H9 (cell line): ENCODE data around the gene BMP8A. TPM values are rescaled to one million over a fixed set of nuclear protein-coding genes. Genes with fewer than 3 reads are reported as not detected.

Source experiments
- DNase-seq: peaks from one replicate; pipeline ENCODE4 v3.0.0-alpha.2; 2017
- H2AFZ ChIP-seq: one replicate; pipeline ENCODE4 v1.6.1; 2013; ENCODE audit warnings: mild to moderate bottlenecking, low read length, control low read depth, moderate library complexity
- H2AK5ac ChIP-seq: 2 replicates; pipeline ENCODE4 v1.6.1; 2013; ENCODE audit warnings: low read length, control low read depth, mixed read lengths; ENCODE audit not compliant: insufficient read length
- H2BK120ac ChIP-seq: one replicate; pipeline ENCODE4 v1.6.1; 2013; ENCODE audit warnings: low read depth, mild to moderate bottlenecking, low read length, control low read depth, inconsistent platforms; ENCODE audit not compliant: poor library complexity, severe bottlenecking
- H2BK12ac ChIP-seq: 2 replicates; pipeline ENCODE4 v1.6.1; 2013; ENCODE audit warnings: low read length, control low read depth, mixed read lengths, low read depth; ENCODE audit not compliant: insufficient read length
- H2BK15ac ChIP-seq: 2 replicates; pipeline ENCODE4 v1.6.1; 2013; ENCODE audit warnings: low read depth, low read length, control low read depth
- H2BK20ac ChIP-seq: one replicate; pipeline ENCODE4 v1.6.1; 2013; ENCODE audit warnings: low read depth, mild to moderate bottlenecking, low read length, control low read depth, inconsistent platforms; ENCODE audit not compliant: poor library complexity, severe bottlenecking
- H2BK5ac ChIP-seq: 2 replicates; pipeline ENCODE4 v1.6.1; 2013; ENCODE audit warnings: low read length, control low read depth, mixed read lengths; ENCODE audit not compliant: insufficient read length
- H3K14ac ChIP-seq: 2 replicates; pipeline ENCODE4 v1.6.1; 2013; ENCODE audit warnings: low read length, control low read depth; ENCODE audit not compliant: insufficient read depth
- H3K18ac ChIP-seq: 2 replicates; pipeline ENCODE4 v1.6.1; 2013; ENCODE audit warnings: low read depth, mild to moderate bottlenecking, mixed read lengths, low read length, control low read depth; ENCODE audit not compliant: insufficient read length
- H3K23ac ChIP-seq: 2 replicates; pipeline ENCODE4 v1.6.1; 2013; ENCODE audit warnings: low read length, control low read depth, mixed read lengths, low read depth; ENCODE audit not compliant: insufficient read length
- H3K23me2 ChIP-seq: 2 replicates; pipeline ENCODE4 v1.6.1; 2013; ENCODE audit warnings: low read depth, mild to moderate bottlenecking, mixed read lengths, low read length, control low read depth; ENCODE audit not compliant: insufficient read length, poor library complexity, severe bottlenecking
- H3K27ac ChIP-seq: 2 replicates; pipeline ENCODE4 v1.5.1; 2013; ENCODE audit warnings: low read length, control low read depth, mixed read lengths, low read depth; ENCODE audit not compliant: insufficient read length
- H3K27me3 ChIP-seq: 2 replicates; pipeline ENCODE4 v1.6.1; 2013; ENCODE audit warnings: low read length, control low read depth, inconsistent platforms; ENCODE audit not compliant: insufficient read depth
- H3K4ac ChIP-seq: 2 replicates; pipeline ENCODE4 v1.6.1; 2013; ENCODE audit warnings: low read depth, mild to moderate bottlenecking, control low read depth, inconsistent platforms, low read length, moderate library complexity
- H3K4me1 ChIP-seq: 2 replicates; pipeline ENCODE4 v1.6.1; 2013; ENCODE audit warnings: low read length, control low read depth, inconsistent platforms; ENCODE audit not compliant: insufficient read depth
- H3K4me2 ChIP-seq: 2 replicates; pipeline ENCODE4 v1.6.1; 2013; ENCODE audit warnings: low read length, control low read depth, mixed read lengths; ENCODE audit not compliant: insufficient read length, insufficient read depth
- H3K56ac ChIP-seq: 2 replicates; pipeline ENCODE4 v1.6.1; 2013; ENCODE audit warnings: low read depth, mild to moderate bottlenecking, mixed read lengths, low read length, control low read depth; ENCODE audit not compliant: insufficient read length
- H3K79me1 ChIP-seq: 2 replicates; pipeline ENCODE4 v1.6.1; 2013; ENCODE audit warnings: low read depth, mild to moderate bottlenecking, moderate library complexity, low read length, control low read depth, inconsistent platforms; ENCODE audit not compliant: insufficient read depth, poor library complexity, severe bottlenecking
- H3K79me2 ChIP-seq: 2 replicates; pipeline ENCODE4 v1.6.1; 2013; ENCODE audit warnings: low read length, control low read depth, inconsistent platforms; ENCODE audit not compliant: insufficient read depth
- H3K9ac ChIP-seq: 2 replicates; pipeline ENCODE4 v1.6.1; 2013; ENCODE audit warnings: low read length, control low read depth, mixed read lengths; ENCODE audit not compliant: insufficient read length; ENCODE audit errors: extremely low read depth
- H3K9me3 ChIP-seq: one replicate; pipeline ENCODE4 v1.6.1; 2013; ENCODE audit warnings: low read depth, low read length, inconsistent platforms; ENCODE audit not compliant: control insufficient read depth
- H3T11ph ChIP-seq: one replicate; pipeline ENCODE4 v1.6.1; 2013; ENCODE audit warnings: mild to moderate bottlenecking, low read length, control low read depth, inconsistent platforms
- H4K20me1 ChIP-seq: one replicate; pipeline ENCODE4 v1.6.1; 2013; ENCODE audit not compliant: control insufficient read depth, insufficient read length, insufficient read depth
- H4K5ac ChIP-seq: 2 replicates; pipeline ENCODE4 v1.6.1; 2013; ENCODE audit warnings: low read depth, mild to moderate bottlenecking, mixed read lengths, low read length, control low read depth; ENCODE audit not compliant: insufficient read length
- H4K8ac ChIP-seq: replicated peaks from 2 replicates; pipeline ENCODE4 v1.6.1; 2013; ENCODE audit warnings: low read length, control low read depth, mixed read lengths, low read depth; ENCODE audit not compliant: insufficient read length
- H4K91ac ChIP-seq: 2 replicates; pipeline ENCODE4 v1.6.1; 2013; ENCODE audit warnings: low read depth, mild to moderate bottlenecking, moderate library complexity, mixed read lengths, low read length, control low read depth; ENCODE audit not compliant: insufficient read length
- H3K27ac Mint-ChIP-seq, 3 experiments: 2 replicates in 2 of 3; 3 replicates in 1 of 3; pipeline ENCODE4 v1.8.0; 2020 to 2021; ENCODE audit warnings: mixed read lengths in 3 of 3, mild to moderate bottlenecking in 1 of 3, moderate library complexity in 1 of 3
- H3K27me3 Mint-ChIP-seq: 2 replicates; pipeline ENCODE4 v1.8.0; 2021; ENCODE audit warnings: low read depth, mild to moderate bottlenecking, moderate library complexity, mixed read lengths
- H3K36me3 Mint-ChIP-seq, 3 experiments: 2 replicates in 2 of 3; 3 replicates in 1 of 3; pipeline ENCODE4 v1.8.0; 2020 to 2021; ENCODE audit warnings: low read depth in 3 of 3, mixed read lengths in 3 of 3; ENCODE audit not compliant: insufficient read depth in 1 of 3
- H3K4me1 Mint-ChIP-seq, 2 experiments: 2 replicates each; pipeline ENCODE4 v1.8.0; 2020; ENCODE audit warnings: mixed read lengths in 2 of 2
- H3K4me3 Mint-ChIP-seq, 2 experiments: 2 replicates in 1 of 2; 3 replicates in 1 of 2; pipeline ENCODE4 v1.8.0; 2020 to 2021; ENCODE audit warnings: mild to moderate bottlenecking in 2 of 2, mixed read lengths in 2 of 2, moderate library complexity in 1 of 2
- H3K9me3 Mint-ChIP-seq, 2 experiments: 2 replicates in 1 of 2; 3 replicates in 1 of 2; pipeline ENCODE4 v1.8.0; 2020; ENCODE audit warnings: mild to moderate bottlenecking in 2 of 2, mixed read lengths in 2 of 2, moderate library complexity in 1 of 2
- CTCF ChIP-seq: fragments of 200-600 bp; sonication (generic); conservative IDR thresholded peaks from 3 replicates; pipeline ENCODE4 v1.8.0; 2021; ENCODE audit warnings: antibody characterized with exemption, mild to moderate bottlenecking
- WGBS: extraction: QIAGEN DNeasy Blood & Tissue Kit; methylation state at CpG from one replicate; pipeline ENCODE4 v1.1.7; 2013; ENCODE audit warnings: missing lambda C conversion rate, low lambda C conversion rate, mixed read lengths; ENCODE audit not compliant: insufficient read length; ENCODE audit errors: extremely low coverage; 5-methylcytosine and 5-hydroxymethylcytosine counted together
- total RNA-seq: library from RNA; stranded (reverse); gene quantifications from 2 replicates; pipeline ENCODE4 v1.2.1, GENCODE V29; 2021

BMP8A gene
- total RNA-seq, 1 experiment from 2014 or later, result 0.52 TPM

DNA sequence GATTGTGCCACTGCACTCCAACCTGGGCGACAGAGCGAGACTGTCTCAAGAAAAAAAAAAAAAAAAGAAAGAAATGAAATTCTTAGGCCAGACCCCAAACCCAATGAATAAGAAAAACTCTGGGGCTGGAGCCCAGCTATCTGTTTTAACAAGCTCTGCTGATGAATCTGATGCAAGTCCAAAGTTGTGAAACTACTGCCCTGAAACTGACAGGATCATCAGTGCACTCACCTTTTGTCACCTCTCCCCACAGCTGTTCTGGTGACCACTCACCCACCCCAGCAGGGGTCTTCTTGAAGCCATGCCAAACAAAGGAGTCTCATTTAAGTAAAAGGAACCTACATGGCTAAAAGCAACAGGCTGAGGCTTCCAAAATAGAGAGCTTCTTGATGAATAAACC, 76.8 kb downstream of the BMP8A start:
- peaks cover 1% of the 10 kb centered on the region; the same call in 1 of the 2 replicates for H3K4me1 ChIP-seq
- no peak overlapping the region for H2AK5ac ChIP-seq
- H3K23me2 ChIP-seq, result no peaks in the 10 kb centered on the region
- no peak for DNase-seq
- H3K9ac ChIP-seq, result no peak overlapping the region
- no peak overlapping the region for H2BK12ac ChIP-seq
- H3K79me2 ChIP-seq, result peaks cover 8% of the 10 kb centered on the region; the same call in 1 of the 2 replicates
- no peak overlapping the region for H3K23ac ChIP-seq
- Mint-ChIP-seq H3K9me3 (no peaks in the 10 kb centered on the region), H3K27me3 (no peaks in the 10 kb centered on the region; the same call in 1 of the 2 replicates), H3K36me3 (peaks cover 77 to 100% (median 98%) of the 10 kb centered on the region in 3 experiments), H3K4me3 (no peak overlapping the region), H3K4me1 (peaks cover 3 to 7% of the 10 kb centered on the region in 2 experiments), H3K27ac (peak overlapping the region in 1 of 3 experiments; percentile 47; a peak in 1 of 7 replicates)
- H2BK20ac ChIP-seq, result no peak overlapping the region
- H3T11ph ChIP-seq, result no peak overlapping the region
- no peak overlapping the region for H2BK5ac ChIP-seq
- no peak overlapping the region for H3K56ac ChIP-seq
- no peak overlapping the region for H3K4me2 ChIP-seq
- no peak overlapping the region for H2BK15ac ChIP-seq
- H2BK120ac ChIP-seq, result no peak overlapping the region
- H2AFZ ChIP-seq, result no peak overlapping the region
- H4K8ac ChIP-seq, result no peak overlapping the region
- no peak overlapping the region for H3K18ac ChIP-seq
- no peaks in the 10 kb centered on the region for H3K9me3 ChIP-seq
- H4K20me1 ChIP-seq, result peaks cover 4% of the 10 kb centered on the region
- no peak for TF ChIP-seq CTCF
- no peaks in the 10 kb centered on the region for H3K79me1 ChIP-seq
- no peak overlapping the region for H4K91ac ChIP-seq
- H3K27ac ChIP-seq, result no peak overlapping the region
- no CpG with 5 or more reads among the region's 2 CpGs for WGBS
- no peak overlapping the region for H3K4ac ChIP-seq
- no peak overlapping the region for H4K5ac ChIP-seq
- H3K14ac ChIP-seq, result no peak overlapping the region
- no peaks in the 10 kb centered on the region for H3K27me3 ChIP-seq
